Panc1 (cell line): ENCODE data around the gene ZHX3. TPM values are rescaled to one million over a fixed set of nuclear protein-coding genes. Genes with fewer than 3 reads are reported as not detected.

Experiments
- ATAC-seq: fragments of 200-7000 bp; cut with Tn5 transposase; 2 replicates; pipeline ENCODE4 v1.9.1; 2020; ENCODE audit warnings: mild to moderate bottlenecking, moderate library complexity
- BruUV-seq: library from RNA; stranded (reverse); fragments of 400-500 nt; replicated peaks from 2 replicates; lab custom pipeline; 2021; lab: Mats Ljungman, UMichigan
- CTCF ChIA-PET: fragments of 300-600 bp; sonication (Branson Sonifier 250); formaldehyde crosslinking; loops from one replicate; lab custom pipeline; 2022; ENCODE audit warnings: antibody characterized with exemption; lab: Charles Lee
- POLR2A ChIA-PET: fragments of 300-600 bp; sonication (Branson Sonifier 250); formaldehyde crosslinking; loops from one replicate; lab custom pipeline; 2022; ENCODE audit warnings: antibody characterized with exemption; lab: Charles Lee
- DNase-seq: peaks from one replicate; pipeline ENCODE4 v3.0.0-alpha.2; 2010; ENCODE audit warnings: low read depth, low spot score
- H3K27ac ChIP-seq: 2 replicates; pipeline ENCODE4 v1.5.1; 2011; ENCODE audit warnings: mild to moderate bottlenecking, low read length, inconsistent platforms
- H3K27me3 ChIP-seq: fragments of 200-500 bp; sonication (Bioruptor generic); 2 replicates; pipeline ENCODE4 v1.6.0; 2014; ENCODE audit warnings: low read length, inconsistent platforms; ENCODE audit not compliant: control insufficient read depth, insufficient read depth
- H3K36me3 ChIP-seq: fragments of 200-500 bp; sonication (Bioruptor generic); 2 replicates; pipeline ENCODE4 v1.5.1; 2014; ENCODE audit warnings: inconsistent platforms, mild to moderate bottlenecking, low read length, moderate library complexity; ENCODE audit not compliant: control insufficient read depth, insufficient read depth
- H3K4me1 ChIP-seq: 2 replicates; pipeline ENCODE4 v1.5.1; 2011; ENCODE audit warnings: inconsistent platforms, mild to moderate bottlenecking, low read length, moderate library complexity; ENCODE audit not compliant: control insufficient read depth, insufficient read depth
- H3K4me3 ChIP-seq, 2 experiments: 2 replicates each; pipeline ENCODE4 v1.5.1; 2011 to 2012; ENCODE audit warnings: low read depth in 2 of 2, low read length in 2 of 2, mild to moderate bottlenecking in 2 of 2, inconsistent platforms in 1 of 2, moderate library complexity in 1 of 2
- H3K9me3 ChIP-seq: fragments of 200-500 bp; sonication (Bioruptor generic); 2 replicates; pipeline ENCODE4 v1.5.1; 2014; ENCODE audit warnings: low read depth, mild to moderate bottlenecking, inconsistent platforms, low read length, moderate library complexity; ENCODE audit not compliant: control insufficient read depth, insufficient read depth
- CTCF ChIP-seq: fragments of 450-650 bp; IDR thresholded peaks from 2 replicates; pipeline ENCODE4 v1.5.1; 2017; ENCODE audit warnings: mild to moderate bottlenecking
- POLR2AphosphoS5 ChIP-seq: IDR thresholded peaks from 2 replicates; pipeline ENCODE4 v1.6.1; 2012; ENCODE audit warnings: mild to moderate bottlenecking, low read depth, low read length, moderate library complexity
- REST ChIP-seq, 2 experiments: IDR thresholded peaks; 2 replicates each; pipeline ENCODE4 v1.6.1; 2011 to 2012; ENCODE audit warnings: low read depth in 2 of 2, control low read depth in 1 of 2, low read length in 1 of 2, mild to moderate bottlenecking in 1 of 2, moderate library complexity in 1 of 2; ENCODE audit not compliant: insufficient read depth in 1 of 2
- SIN3A ChIP-seq: IDR thresholded peaks from 2 replicates; pipeline ENCODE4 v1.6.1; 2012; ENCODE audit warnings: low read depth, mild to moderate bottlenecking, low read length, moderate library complexity, borderline replicate concordance; ENCODE audit not compliant: insufficient read depth
- TCF7L2 ChIP-seq: IDR thresholded peaks from 2 replicates; pipeline ENCODE4 v1.6.1; 2011; ENCODE audit warnings: mild to moderate bottlenecking, low read depth, low read length, inconsistent platforms
- in situ Hi-C: cut with HindIII; loops from 2 replicates; pipeline ENCODE4 v1.10.0; 2016; ENCODE audit warnings: low sequenced_read_pairs, low pct_unique_long_range_greater_than_20kb
- intact Hi-C: fragments of 100-400 bp; cut with micrococcal nuclease; formaldehyde crosslinking; loops from one replicate; pipeline ENCODE4 v1.10.0; 2022; ENCODE audit not compliant: unreplicated experiment
- total RNA-seq: library from RNA; stranded (reverse); gene quantifications from one replicate; pipeline ENCODE4 v1.2.1, GENCODE V29; 2021; ENCODE audit not compliant: unreplicated experiment

The ZHX3 gene
- total RNA-seq, 1 experiment from 2014 or later, result 19.8 TPM

- TF ChIP-seq TCF7L2 (no peak), REST (IDR thresholded peaks at IDR 0.05; ENCODE audit: insufficient read depth in 1 of 2, low read depth in 2 of 2, low read length in 1 of 2) (no peak), POLR2AphosphoS5 (no peak), CTCF (no peak), SIN3A (no peak)
- intact Hi-C loops (no loop called here), in situ Hi-C loops (no loop called here)
- Histone ChIP-seq H3K4me3 (no peak overlapping the region), H3K36me3 (no peaks in the 10 kb centered on the region), H3K27me3 (no peaks in the 10 kb centered on the region), H3K4me1 (peaks cover 6% of the 10 kb centered on the region), H3K27ac (no peak overlapping the region), H3K9me3 (no peaks in the 10 kb centered on the region)
- BruUV-seq, result no TSS peak
- ATAC-seq, result no peak
- POLR2A ChIA-PET, result no interaction called here
- CTCF ChIA-PET, result no interaction called here
- DNase-seq, result no peak
Measured at GRCh38 chr20:41334036-41334435, 16.5 kb upstream of the ZHX3 start.

- CTCF ChIA-PET, result no interaction called here
Measured at GRCh38 chr20:41331731-41332130, 14.2 kb upstream of the ZHX3 start.

More at GRCh38 chr20:41331731-41332130, 14.2 kb upstream of the ZHX3 start:
- no peaks in the 10 kb centered on the region for H3K36me3 ChIP-seq
- DNase-seq, result no peak
- intact Hi-C loops, result no loop called here
- no peaks in the 10 kb centered on the region for H3K9me3 ChIP-seq
- H3K4me1 ChIP-seq, result peaks cover 7% of the 10 kb centered on the region
- in situ Hi-C loops, result no loop called here
- no peak overlapping the region for H3K27ac ChIP-seq
- no peaks in the 10 kb centered on the region for H3K27me3 ChIP-seq
- H3K4me3 ChIP-seq, result no peak overlapping the region
- no TSS peak for BruUV-seq
- no peak for TF ChIP-seq TCF7L2
- no peak for TF ChIP-seq POLR2AphosphoS5
- no peak for TF ChIP-seq REST (IDR thresholded peaks at IDR 0.05; ENCODE audit: insufficient read depth in 1 of 2, low read depth in 2 of 2, low read length in 1 of 2)
- no peak for TF ChIP-seq SIN3A
- TF ChIP-seq CTCF, result no peak
- no peak for ATAC-seq
- POLR2A ChIA-PET, result no interaction called here
